Vagina (tissue), 2 donors: Measurements from ENCODE around the gene RRP12. TPM values are rescaled to one million over a fixed set of nuclear protein-coding genes. Genes with fewer than 3 reads are reported as not detected.
A peak's percentile ranks its signal among the peaks of the same experiment; 100 is the strongest.

Source experiments
- DNase-seq, 2 donors: peaks; one replicate each; pipeline ENCODE4 v3.0.0-alpha.2; 2017; ENCODE audit errors: extremely low spot score in 2 of 2
- H3K27ac ChIP-seq: fragments of 200-600 bp; sonication (generic); one replicate; pipeline ENCODE4 v1.5.1; 2019
- H3K27me3 ChIP-seq: fragments of 200-600 bp; sonication (generic); one replicate; pipeline ENCODE4 v1.5.1; 2019
- H3K36me3 ChIP-seq, 2 donors: fragments of 200-600 bp; sonication (generic); one replicate each; pipeline ENCODE4 v1.5.1; 2017 to 2019
- H3K4me1 ChIP-seq: fragments of 200-600 bp; sonication (generic); one replicate; pipeline ENCODE4 v1.5.1; 2019
- H3K4me3 ChIP-seq, 2 donors: fragments of 200-600 bp; sonication (generic); 1 replicate in 1 of 2; 2 replicates in 1 of 2; pipeline ENCODE4 v1.5.1; 2016 to 2019
- H3K9me3 ChIP-seq: fragments of 200-600 bp; sonication (generic); one replicate; pipeline ENCODE4 v1.5.1; 2019
- CTCF ChIP-seq, 3 experiments: fragments of 450-650 bp in 2 of 3; fragments of 200-600 bp in 1 of 3; sonication (generic) in 1 of 3; IDR thresholded peaks; one replicate each; pipeline ENCODE4 v1.5.1; 2017 to 2019; ENCODE audit warnings: antibody characterized with exemption in 3 of 3, mild to moderate bottlenecking in 2 of 3, moderate library complexity in 2 of 3
- POLR2A ChIP-seq, 2 donors: fragments of 450-650 bp; IDR thresholded peaks; one replicate each; pipeline ENCODE4 v1.6.1; 2017; ENCODE audit warnings: antibody characterized with exemption in 2 of 2, mild to moderate bottlenecking in 2 of 2, moderate library complexity in 2 of 2
- POLR2AphosphoS5 ChIP-seq, 2 donors: sonication (generic); formaldehyde crosslinking; IDR thresholded peaks; one replicate each; pipeline ENCODE4 v1.9.0; 2017; ENCODE audit warnings: antibody characterized with exemption in 2 of 2, mild to moderate bottlenecking in 2 of 2, low read depth in 1 of 2; ENCODE audit not compliant: insufficient read depth in 1 of 2
- intact Hi-C: fragments of 100-400 bp; cut with DNase I; formaldehyde crosslinking; loops from one replicate; pipeline ENCODE4 v1.15.1; 2023
- total RNA-seq: library from RNA; depleted of rRNA; stranded (reverse); fragments of >200 nt; gene quantifications from one replicate; pipeline ENCODE4 v1.2.3, GENCODE V29; 2016

The RRP12 gene
- total RNA-seq, 1 donor from 2014 or later, result 32.7 TPM

- Histone ChIP-seq H3K9me3 (no peaks in the 10 kb centered on the region), H3K4me3 (no peak overlapping the region), H3K27ac (no peak overlapping the region), H3K36me3 (no peaks in the 10 kb centered on the region), H3K4me1 (no peaks in the 10 kb centered on the region), H3K27me3 (no peaks in the 10 kb centered on the region)
- DNase-seq, result no peak
- intact Hi-C loops, result no loop called here
- TF ChIP-seq POLR2A (IDR thresholded peaks at IDR 0.05), result no peak
- TF ChIP-seq CTCF (IDR thresholded peaks at IDR 0.05), result no peak
- no peak for TF ChIP-seq POLR2AphosphoS5 (IDR thresholded peaks at IDR 0.05; ENCODE audit: insufficient read depth in 1 of 2, low read depth in 1 of 2)
Observed at GRCh38 chr10:97358349-97358748, 42.8 kb downstream of the RRP12 start.

GRCh38 chr10:97356918-97357317 is 44.2 kb downstream of the RRP12 start:
- Histone ChIP-seq H3K4me1 (no peaks in the 10 kb centered on the region), H3K9me3 (no peaks in the 10 kb centered on the region), H3K4me3 (no peak overlapping the region), H3K27ac (no peak overlapping the region), H3K36me3 (no peaks in the 10 kb centered on the region), H3K27me3 (no peaks in the 10 kb centered on the region)
- no peak for TF ChIP-seq POLR2A (IDR thresholded peaks at IDR 0.05)
- TF ChIP-seq CTCF (IDR thresholded peaks at IDR 0.05), result no peak
- no peak for TF ChIP-seq POLR2AphosphoS5 (IDR thresholded peaks at IDR 0.05; ENCODE audit: insufficient read depth in 1 of 2, low read depth in 1 of 2)
- DNase-seq, result no peak
- intact Hi-C loops, result no loop called here

GRCh38 chr10:97356318-97356914 is 44.7 kb downstream of the RRP12 start:
- intact Hi-C loops, result no loop called here
- DNase-seq, result no peak
- H3K36me3 ChIP-seq, result no peaks in the 10 kb centered on the region

GRCh38 chr10:97355571-97355975 is 45.6 kb downstream of the RRP12 start:
- intact Hi-C loops, result no loop called here
- Histone ChIP-seq H3K9me3 (no peaks in the 10 kb centered on the region), H3K4me1 (no peaks in the 10 kb centered on the region), H3K27me3 (no peaks in the 10 kb centered on the region), H3K27ac (no peak overlapping the region), H3K4me3 (no peak overlapping the region), H3K36me3 (no peaks in the 10 kb centered on the region)
- DNase-seq, result no peak
- TF ChIP-seq CTCF (IDR thresholded peaks at IDR 0.05) (no peak), POLR2A (IDR thresholded peaks at IDR 0.05) (no peak), POLR2AphosphoS5 (IDR thresholded peaks at IDR 0.05; ENCODE audit: insufficient read depth in 1 of 2, low read depth in 1 of 2) (no peak)

More at GRCh38 chr10:97356318-97356914, 44.7 kb downstream of the RRP12 start:
- no peak overlapping the region for H3K4me3 ChIP-seq
- H3K4me1 ChIP-seq, result no peaks in the 10 kb centered on the region
- H3K9me3 ChIP-seq, result no peaks in the 10 kb centered on the region
- TF ChIP-seq CTCF (IDR thresholded peaks at IDR 0.05) (no peak), POLR2A (IDR thresholded peaks at IDR 0.05) (no peak), POLR2AphosphoS5 (IDR thresholded peaks at IDR 0.05; ENCODE audit: insufficient read depth in 1 of 2, low read depth in 1 of 2) (no peak)
- no peaks in the 10 kb centered on the region for H3K27me3 ChIP-seq
- peak overlapping the region; percentile 2 for H3K27ac ChIP-seq

- no peak for DNase-seq
- Histone ChIP-seq H3K4me1 (no peaks in the 10 kb centered on the region), H3K9me3 (no peaks in the 10 kb centered on the region), H3K27ac (no peak overlapping the region), H3K36me3 (no peaks in the 10 kb centered on the region), H3K27me3 (no peaks in the 10 kb centered on the region), H3K4me3 (no peak overlapping the region)
- intact Hi-C loops, result no loop called here
- no peak for TF ChIP-seq POLR2A (IDR thresholded peaks at IDR 0.05)
- TF ChIP-seq POLR2AphosphoS5 (IDR thresholded peaks at IDR 0.05; ENCODE audit: insufficient read depth in 1 of 2, low read depth in 1 of 2), result no peak
- no peak for TF ChIP-seq CTCF (IDR thresholded peaks at IDR 0.05)
Observed at GRCh38 chr10:97353945-97354344, 47.2 kb downstream of the RRP12 start.
